Measurements from ENCODE around the gene RNF167.

The RNF167 gene

DNA sequence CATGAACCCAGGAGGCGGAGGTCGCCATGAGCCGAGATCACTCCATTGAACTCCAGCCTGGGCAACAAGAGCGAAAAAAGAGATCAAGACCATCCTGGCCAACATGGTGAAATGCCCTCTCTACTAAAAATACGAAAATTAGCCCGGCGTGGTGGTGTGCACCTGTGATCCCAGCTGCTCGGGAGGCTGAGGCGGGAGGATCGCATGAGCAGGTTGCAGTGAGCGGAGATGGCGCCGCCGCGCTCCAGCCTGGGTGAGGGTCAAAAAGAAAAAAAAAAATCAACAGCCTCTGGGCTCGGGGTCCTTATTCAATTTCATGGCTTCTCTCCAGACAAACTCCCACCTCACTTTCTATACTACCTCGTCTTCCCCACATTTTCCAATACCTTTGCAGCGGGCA, 11.2 kb upstream of the RNF167 start:
- Histone ChIP-seq H3K4me3 (ENCODE audit: insufficient read length, low read depth) (no peak overlapping the region), H3K9ac (ENCODE audit: insufficient read length, low read depth) (no peak overlapping the region), H3K36me3 (ENCODE audit: insufficient read depth, insufficient read length, low read length) (peaks cover 22% of the 10 kb centered on the region), H3K9me3 (ENCODE audit: insufficient read depth, low read length) (no peaks in the 10 kb centered on the region), H3K27me3 (ENCODE audit: insufficient read depth, insufficient read length) (no peaks in the 10 kb centered on the region), H3K4me1 (ENCODE audit: insufficient read depth, insufficient read length) (no peaks in the 10 kb centered on the region)
- TF ChIP-seq ZNF274 (IDR thresholded peaks at IDR 0.05; ENCODE audit: low read depth, low read length) (no peak), YY1 (IDR thresholded peaks at IDR 0.05; ENCODE audit: insufficient read depth, insufficient read length) (no peak), SUZ12 (IDR thresholded peaks at IDR 0.05; ENCODE audit: extremely low read depth, insufficient read depth, insufficient read length) (no peak)
- DNase-seq (ENCODE audit: low read depth, low spot score), result no peak

DNA sequence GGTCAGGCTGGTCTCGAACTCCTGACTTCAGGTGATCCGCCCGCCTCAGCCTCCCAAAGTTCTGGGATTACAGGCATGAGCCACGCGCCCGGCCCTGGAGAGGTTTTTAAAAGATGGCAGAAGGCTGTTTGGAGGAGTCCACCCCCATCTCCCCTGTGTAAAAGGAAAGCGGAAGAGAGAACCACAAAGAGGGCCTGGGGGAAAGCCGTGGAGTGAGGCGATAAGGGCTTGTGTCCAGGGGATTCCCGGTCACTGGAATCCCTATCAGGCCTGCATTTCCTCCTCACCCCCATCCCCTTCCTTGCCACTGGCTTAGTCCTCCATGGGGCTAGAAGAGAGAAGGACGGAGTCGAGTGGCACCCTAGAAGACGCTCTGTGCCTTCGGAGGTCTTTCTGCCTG, 8.1 kb upstream of the RNF167 start, which contains the start of gene GP1BA:
GP1BA (plus strand) TSS at position 315 of the 400 bp plus-strand sequence. CDS start 328 bp downstream, outside the sequence.
- no peak for DNase-seq (ENCODE audit: low read depth, low spot score)
- Histone ChIP-seq H3K4me3 (ENCODE audit: insufficient read length, low read depth) (no peak within 1 kb of the TSS), H3K4me1 (ENCODE audit: insufficient read depth, insufficient read length) (peaks cover 5% of the 10 kb centered on the region), H3K9ac (ENCODE audit: insufficient read length, low read depth) (no peak within 1 kb of the TSS), H3K27me3 (ENCODE audit: insufficient read depth, insufficient read length) (no peaks in the 10 kb centered on the region), H3K9me3 (ENCODE audit: insufficient read depth, low read length) (no peaks in the 10 kb centered on the region), H3K36me3 (ENCODE audit: insufficient read depth, insufficient read length, low read length) (peaks cover 38% of the 10 kb centered on the region)
- TF ChIP-seq SUZ12 (IDR thresholded peaks at IDR 0.05; ENCODE audit: extremely low read depth, insufficient read depth, insufficient read length), result no peak
- TF ChIP-seq YY1 (IDR thresholded peaks at IDR 0.05; ENCODE audit: insufficient read depth, insufficient read length), result no peak
- no peak for TF ChIP-seq ZNF274 (IDR thresholded peaks at IDR 0.05; ENCODE audit: low read depth, low read length)

DNA sequence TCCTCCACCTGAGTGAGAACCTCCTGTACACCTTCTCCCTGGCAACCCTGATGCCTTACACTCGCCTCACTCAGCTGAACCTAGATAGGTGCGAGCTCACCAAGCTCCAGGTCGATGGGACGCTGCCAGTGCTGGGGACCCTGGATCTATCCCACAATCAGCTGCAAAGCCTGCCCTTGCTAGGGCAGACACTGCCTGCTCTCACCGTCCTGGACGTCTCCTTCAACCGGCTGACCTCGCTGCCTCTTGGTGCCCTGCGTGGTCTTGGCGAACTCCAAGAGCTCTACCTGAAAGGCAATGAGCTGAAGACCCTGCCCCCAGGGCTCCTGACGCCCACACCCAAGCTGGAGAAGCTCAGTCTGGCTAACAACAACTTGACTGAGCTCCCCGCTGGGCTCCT, 7.3 kb upstream of the RNF167 start:
- H3K36me3 ChIP-seq (ENCODE audit: insufficient read depth, insufficient read length, low read length), result peaks cover 46% of the 10 kb centered on the region
- DNase-seq (ENCODE audit: low read depth, low spot score), result no peak
- H3K9me3 ChIP-seq (ENCODE audit: insufficient read depth, low read length), result no peaks in the 10 kb centered on the region
- peaks cover 5% of the 10 kb centered on the region for H3K4me1 ChIP-seq (ENCODE audit: insufficient read depth, insufficient read length)
- TF ChIP-seq ZNF274 (IDR thresholded peaks at IDR 0.05; ENCODE audit: low read depth, low read length) (no peak), SUZ12 (IDR thresholded peaks at IDR 0.05; ENCODE audit: extremely low read depth, insufficient read depth, insufficient read length) (no peak), YY1 (IDR thresholded peaks at IDR 0.05; ENCODE audit: insufficient read depth, insufficient read length) (no peak)
- no peaks in the 10 kb centered on the region for H3K27me3 ChIP-seq (ENCODE audit: insufficient read depth, insufficient read length)
- no peak overlapping the region for H3K9ac ChIP-seq (ENCODE audit: insufficient read length, low read depth)
- H3K4me3 ChIP-seq (ENCODE audit: insufficient read length, low read depth), result no peak overlapping the region

GRCh38 chr17:4933646-4934045, 6.4 kb upstream of the RNF167 start:
- no peaks in the 10 kb centered on the region for H3K27me3 ChIP-seq (ENCODE audit: insufficient read depth, insufficient read length)

GRCh38 chr17:4934173-4934979, 5.7 kb upstream of the RNF167 start:
- no peak for DNase-seq (ENCODE audit: low read depth, low spot score)
- Histone ChIP-seq H3K4me1 (ENCODE audit: insufficient read depth, insufficient read length) (peaks cover 10% of the 10 kb centered on the region), H3K9me3 (ENCODE audit: insufficient read depth, low read length) (no peaks in the 10 kb centered on the region), H3K36me3 (ENCODE audit: insufficient read depth, insufficient read length, low read length) (peaks cover 57% of the 10 kb centered on the region), H3K27me3 (ENCODE audit: insufficient read depth, insufficient read length) (no peaks in the 10 kb centered on the region), H3K9ac (ENCODE audit: insufficient read length, low read depth) (no peak overlapping the region), H3K4me3 (ENCODE audit: insufficient read length, low read depth) (no peak overlapping the region)
- TF ChIP-seq YY1 (IDR thresholded peaks at IDR 0.05; ENCODE audit: insufficient read depth, insufficient read length), result no peak
- no peak for TF ChIP-seq ZNF274 (IDR thresholded peaks at IDR 0.05; ENCODE audit: low read depth, low read length)
- TF ChIP-seq SUZ12 (IDR thresholded peaks at IDR 0.05; ENCODE audit: extremely low read depth, insufficient read depth, insufficient read length), result no peak

More at GRCh38 chr17:4933646-4934045, 6.4 kb upstream of the RNF167 start:
- TF ChIP-seq YY1 (IDR thresholded peaks at IDR 0.05; ENCODE audit: insufficient read depth, insufficient read length) (no peak), ZNF274 (IDR thresholded peaks at IDR 0.05; ENCODE audit: low read depth, low read length) (no peak), SUZ12 (IDR thresholded peaks at IDR 0.05; ENCODE audit: extremely low read depth, insufficient read depth, insufficient read length) (no peak)
- H3K4me3 ChIP-seq (ENCODE audit: insufficient read length, low read depth), result no peak overlapping the region
- H3K9me3 ChIP-seq (ENCODE audit: insufficient read depth, low read length), result no peaks in the 10 kb centered on the region
- H3K9ac ChIP-seq (ENCODE audit: insufficient read length, low read depth), result no peak overlapping the region
- H3K36me3 ChIP-seq (ENCODE audit: insufficient read depth, insufficient read length, low read length), result peaks cover 55% of the 10 kb centered on the region
- peaks cover 7% of the 10 kb centered on the region for H3K4me1 ChIP-seq (ENCODE audit: insufficient read depth, insufficient read length)
- no peak for DNase-seq (ENCODE audit: low read depth, low spot score)

GRCh38 chr17:4935650-4936049, 4.4 kb upstream of the RNF167 start:
- Histone ChIP-seq H3K4me3 (ENCODE audit: insufficient read length, low read depth) (no peak overlapping the region), H3K9me3 (ENCODE audit: insufficient read depth, low read length) (no peaks in the 10 kb centered on the region), H3K36me3 (ENCODE audit: insufficient read depth, insufficient read length, low read length) (peaks cover 53% of the 10 kb centered on the region), H3K4me1 (ENCODE audit: insufficient read depth, insufficient read length) (peaks cover 10% of the 10 kb centered on the region), H3K9ac (ENCODE audit: insufficient read length, low read depth) (no peak overlapping the region), H3K27me3 (ENCODE audit: insufficient read depth, insufficient read length) (no peaks in the 10 kb centered on the region)
- TF ChIP-seq ZNF274 (IDR thresholded peaks at IDR 0.05; ENCODE audit: low read depth, low read length) (no peak), SUZ12 (IDR thresholded peaks at IDR 0.05; ENCODE audit: extremely low read depth, insufficient read depth, insufficient read length) (no peak), YY1 (IDR thresholded peaks at IDR 0.05; ENCODE audit: insufficient read depth, insufficient read length) (no peak)
- no peak for DNase-seq (ENCODE audit: low read depth, low spot score)

- DNase-seq (ENCODE audit: low read depth, low spot score), result no peak
- Histone ChIP-seq H3K9ac (ENCODE audit: insufficient read length, low read depth) (no peak overlapping the region), H3K9me3 (ENCODE audit: insufficient read depth, low read length) (no peaks in the 10 kb centered on the region), H3K36me3 (ENCODE audit: insufficient read depth, insufficient read length, low read length) (peaks cover 48% of the 10 kb centered on the region), H3K4me3 (ENCODE audit: insufficient read length, low read depth) (no peak overlapping the region), H3K4me1 (ENCODE audit: insufficient read depth, insufficient read length) (peaks cover 10% of the 10 kb centered on the region), H3K27me3 (ENCODE audit: insufficient read depth, insufficient read length) (no peaks in the 10 kb centered on the region)
- TF ChIP-seq YY1 (IDR thresholded peaks at IDR 0.05; ENCODE audit: insufficient read depth, insufficient read length) (no peak), ZNF274 (IDR thresholded peaks at IDR 0.05; ENCODE audit: low read depth, low read length) (no peak), SUZ12 (IDR thresholded peaks at IDR 0.05; ENCODE audit: extremely low read depth, insufficient read depth, insufficient read length) (no peak)
Measured at GRCh38 chr17:4936436-4936835, 3.6 kb upstream of the RNF167 start.
